ENCODE measurements around the gene DMP1.

Gene DMP1, protein sequence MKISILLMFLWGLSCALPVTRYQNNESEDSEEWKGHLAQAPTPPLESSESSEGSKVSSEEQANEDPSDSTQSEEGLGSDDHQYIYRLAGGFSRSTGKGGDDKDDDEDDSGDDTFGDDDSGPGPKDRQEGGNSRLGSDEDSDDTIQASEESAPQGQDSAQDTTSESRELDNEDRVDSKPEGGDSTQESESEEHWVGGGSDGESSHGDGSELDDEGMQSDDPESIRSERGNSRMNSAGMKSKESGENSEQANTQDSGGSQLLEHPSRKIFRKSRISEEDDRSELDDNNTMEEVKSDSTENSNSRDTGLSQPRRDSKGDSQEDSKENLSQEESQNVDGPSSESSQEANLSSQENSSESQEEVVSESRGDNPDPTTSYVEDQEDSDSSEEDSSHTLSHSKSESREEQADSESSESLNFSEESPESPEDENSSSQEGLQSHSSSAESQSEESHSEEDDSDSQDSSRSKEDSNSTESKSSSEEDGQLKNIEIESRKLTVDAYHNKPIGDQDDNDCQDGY

DNA sequence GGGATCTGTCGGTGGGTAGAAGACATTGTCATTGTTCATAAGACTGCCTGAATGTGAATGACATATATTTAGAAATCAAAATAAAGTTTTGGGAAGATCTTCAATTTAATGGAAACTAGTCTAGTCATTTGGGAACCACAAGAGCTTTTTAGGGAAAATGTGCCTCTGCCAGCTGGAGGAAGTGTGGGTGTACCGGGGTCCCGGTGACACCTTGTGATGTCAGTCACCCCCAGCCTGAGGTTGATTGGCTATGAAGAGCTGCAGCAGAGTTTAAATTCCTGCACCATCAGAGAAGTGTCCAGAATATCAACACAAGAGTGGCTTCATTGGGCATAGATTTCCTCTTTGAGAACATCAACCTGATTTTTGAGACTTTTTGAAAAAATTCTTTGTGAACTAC, at the start of gene DMP1:
DMP1 (plus strand) TSS at position 301 of the 400 bp plus-strand sequence. CDS start 6,213 bp downstream, outside the sequence.
- Histone ChIP-seq H3K9me3 (ENCODE audit: control insufficient read depth in 5 of 5, low read length in 5 of 5) (no peaks in the 10 kb centered on the region), H3K36me3 (ENCODE audit: control insufficient read depth in 5 of 5, insufficient read depth in 5 of 5, low read length in 5 of 5) (no peaks in the 10 kb centered on the region), H3K27ac (ENCODE audit: low read depth, low read length) (no peak within 1 kb of the TSS), H3K9ac (ENCODE audit: low read length in 5 of 5) (no peak within 1 kb of the TSS), H3K27me3 (ENCODE audit: control insufficient read depth in 5 of 5, insufficient read depth in 4 of 5, low read length in 5 of 5) (no peaks in the 10 kb centered on the region), H3K4me1 (ENCODE audit: control insufficient read depth in 5 of 5, insufficient read depth in 5 of 5, low read length in 5 of 5) (no peaks in the 10 kb centered on the region), H3K4me3 (ENCODE audit: low read depth in 1 of 5, low read length in 5 of 5) (no peak within 1 kb of the TSS)

DNA sequence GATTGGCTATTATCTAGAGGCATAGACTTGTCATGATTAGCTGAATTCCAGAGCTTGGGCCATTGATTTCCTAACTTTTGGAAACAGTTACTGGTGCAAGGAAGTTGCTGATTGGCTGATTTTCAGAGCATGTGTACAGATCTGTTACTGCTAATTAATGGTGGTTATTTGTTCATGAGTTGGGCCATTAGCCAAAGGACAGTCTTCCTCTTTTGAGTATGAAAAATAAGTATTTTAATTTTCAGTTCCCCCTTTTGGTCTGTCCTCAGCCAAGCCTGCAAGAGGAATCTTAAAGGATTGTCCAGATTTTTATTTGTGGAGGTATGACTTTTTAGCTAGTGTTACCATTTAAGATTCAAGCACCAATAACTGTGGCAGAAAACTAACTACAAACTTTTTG, 48.7 kb upstream of the DMP1 start:
- no peaks in the 10 kb centered on the region for H3K27me3 ChIP-seq (ENCODE audit: control insufficient read depth in 5 of 5, insufficient read depth in 4 of 5, low read length in 5 of 5)
- no peaks in the 10 kb centered on the region for H3K4me1 ChIP-seq (ENCODE audit: control insufficient read depth in 5 of 5, insufficient read depth in 5 of 5, low read length in 5 of 5)
- no peaks in the 10 kb centered on the region for H3K9me3 ChIP-seq (ENCODE audit: control insufficient read depth in 5 of 5, low read length in 5 of 5)
- no peak overlapping the region for H3K9ac ChIP-seq (ENCODE audit: low read length in 5 of 5)
- H3K27ac ChIP-seq (ENCODE audit: low read depth, low read length) = no peak overlapping the region
- no peak overlapping the region for H3K4me3 ChIP-seq (ENCODE audit: low read depth in 1 of 5, low read length in 5 of 5)
- no peaks in the 10 kb centered on the region for H3K36me3 ChIP-seq (ENCODE audit: control insufficient read depth in 5 of 5, insufficient read depth in 5 of 5, low read length in 5 of 5)

DNA sequence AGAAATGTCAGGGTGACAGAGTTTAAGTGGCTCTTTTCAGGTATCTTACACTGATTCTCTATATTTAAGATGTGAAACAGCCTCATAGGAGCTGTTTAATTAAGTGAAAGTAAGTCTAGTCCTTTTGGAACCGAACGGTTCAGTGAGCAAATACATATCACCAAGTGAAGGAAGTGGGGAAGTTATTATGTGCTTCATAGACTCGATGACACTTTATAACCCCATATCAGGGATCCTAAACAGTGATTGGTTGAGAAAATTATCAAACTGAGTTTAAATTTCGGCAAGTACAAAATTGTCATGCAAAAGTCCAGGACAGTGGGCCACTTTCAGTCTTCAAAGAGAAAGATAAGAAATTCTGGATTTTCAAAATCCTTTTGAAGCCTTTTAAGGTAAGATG, 41.9 kb upstream of the DMP1 start, which contains the start of gene DSPP:
DSPP (plus strand) TSS at position 301 of the 400 bp plus-strand sequence. CDS start 2,380 bp downstream, outside the sequence.
- H3K27me3 ChIP-seq (ENCODE audit: control insufficient read depth in 5 of 5, insufficient read depth in 4 of 5, low read length in 5 of 5) = no peaks in the 10 kb centered on the region

DNA sequence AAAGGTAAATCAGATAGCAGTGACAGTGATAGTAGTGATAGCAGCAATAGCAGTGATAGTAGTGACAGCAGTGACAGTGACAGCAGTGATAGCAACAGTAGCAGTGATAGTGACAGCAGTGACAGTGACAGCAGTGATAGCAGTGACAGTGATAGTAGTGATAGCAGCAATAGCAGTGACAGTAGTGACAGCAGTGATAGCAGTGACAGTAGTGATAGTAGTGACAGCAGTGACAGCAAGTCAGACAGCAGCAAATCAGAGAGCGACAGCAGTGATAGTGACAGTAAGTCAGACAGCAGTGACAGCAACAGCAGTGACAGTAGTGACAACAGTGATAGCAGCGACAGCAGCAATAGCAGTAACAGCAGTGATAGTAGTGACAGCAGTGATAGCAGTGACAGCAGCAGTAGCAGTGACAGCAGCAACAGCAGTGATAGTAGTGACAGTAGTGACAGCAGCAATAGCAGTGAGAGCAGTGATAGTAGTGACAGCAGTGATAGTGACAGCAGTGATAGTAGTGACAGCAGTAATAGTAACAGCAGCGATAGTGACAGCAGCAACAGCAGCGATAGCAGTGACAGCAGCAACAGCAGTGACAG, 35.7 kb upstream of the DMP1 start:
- Histone ChIP-seq H3K27me3 (ENCODE audit: control insufficient read depth in 5 of 5, insufficient read depth in 4 of 5, low read length in 5 of 5) (peaks cover 0 to 15% (median 5%) of the 10 kb centered on the region in 5 donors), H3K36me3 (ENCODE audit: control insufficient read depth in 5 of 5, insufficient read depth in 5 of 5, low read length in 5 of 5) (peaks cover 0 to 2% (median 0%) of the 10 kb centered on the region in 5 donors), H3K9me3 (ENCODE audit: control insufficient read depth in 5 of 5, low read length in 5 of 5) (no peaks in the 10 kb centered on the region), H3K27ac (ENCODE audit: low read depth, low read length) (no peak overlapping the region), H3K4me1 (ENCODE audit: control insufficient read depth in 5 of 5, insufficient read depth in 5 of 5, low read length in 5 of 5) (no peaks in the 10 kb centered on the region), H3K4me3 (ENCODE audit: low read depth in 1 of 5, low read length in 5 of 5) (no peak overlapping the region), H3K9ac (ENCODE audit: low read length in 5 of 5) (no peak overlapping the region)

More for the DNA sequence above, 41.9 kb upstream of the DMP1 start, which contains the start of gene DSPP:
- no peaks in the 10 kb centered on the region for H3K9me3 ChIP-seq (ENCODE audit: control insufficient read depth in 5 of 5, low read length in 5 of 5)
- H3K4me3 ChIP-seq (ENCODE audit: low read depth in 1 of 5, low read length in 5 of 5) = no peak within 1 kb of the TSS
- no peak within 1 kb of the TSS for H3K27ac ChIP-seq (ENCODE audit: low read depth, low read length)
- H3K36me3 ChIP-seq (ENCODE audit: control insufficient read depth in 5 of 5, insufficient read depth in 5 of 5, low read length in 5 of 5) = no peaks in the 10 kb centered on the region
- no peak within 1 kb of the TSS for H3K9ac ChIP-seq (ENCODE audit: low read length in 5 of 5)
- no peaks in the 10 kb centered on the region for H3K4me1 ChIP-seq (ENCODE audit: control insufficient read depth in 5 of 5, insufficient read depth in 5 of 5, low read length in 5 of 5)

DNA sequence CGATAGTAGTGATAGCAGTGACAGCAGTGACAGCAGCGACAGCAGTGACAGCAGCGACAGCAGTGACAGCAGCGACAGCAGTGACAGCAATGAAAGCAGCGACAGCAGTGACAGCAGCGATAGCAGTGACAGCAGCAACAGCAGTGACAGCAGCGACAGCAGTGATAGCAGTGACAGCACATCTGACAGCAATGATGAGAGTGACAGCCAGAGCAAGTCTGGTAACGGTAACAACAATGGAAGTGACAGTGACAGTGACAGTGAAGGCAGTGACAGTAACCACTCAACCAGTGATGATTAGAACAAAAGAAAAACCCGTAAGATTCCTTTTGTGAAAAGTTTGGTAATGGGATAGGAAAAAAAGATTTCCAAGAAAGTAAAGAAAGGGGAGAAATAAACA, 33.8 kb upstream of the DMP1 start:
- Histone ChIP-seq H3K27ac (ENCODE audit: low read depth, low read length) (no peak overlapping the region), H3K36me3 (ENCODE audit: control insufficient read depth in 5 of 5, insufficient read depth in 5 of 5, low read length in 5 of 5) (peaks cover 0 to 2% (median 0%) of the 10 kb centered on the region in 5 donors), H3K4me1 (ENCODE audit: control insufficient read depth in 5 of 5, insufficient read depth in 5 of 5, low read length in 5 of 5) (peaks cover 0 to 6% (median 0%) of the 10 kb centered on the region in 5 donors), H3K27me3 (ENCODE audit: control insufficient read depth in 5 of 5, insufficient read depth in 4 of 5, low read length in 5 of 5) (peaks cover 0 to 15% (median 5%) of the 10 kb centered on the region in 5 donors), H3K9ac (ENCODE audit: low read length in 5 of 5) (no peak overlapping the region), H3K9me3 (ENCODE audit: control insufficient read depth in 5 of 5, low read length in 5 of 5) (no peaks in the 10 kb centered on the region), H3K4me3 (ENCODE audit: low read depth in 1 of 5, low read length in 5 of 5) (no peak overlapping the region)

DNA sequence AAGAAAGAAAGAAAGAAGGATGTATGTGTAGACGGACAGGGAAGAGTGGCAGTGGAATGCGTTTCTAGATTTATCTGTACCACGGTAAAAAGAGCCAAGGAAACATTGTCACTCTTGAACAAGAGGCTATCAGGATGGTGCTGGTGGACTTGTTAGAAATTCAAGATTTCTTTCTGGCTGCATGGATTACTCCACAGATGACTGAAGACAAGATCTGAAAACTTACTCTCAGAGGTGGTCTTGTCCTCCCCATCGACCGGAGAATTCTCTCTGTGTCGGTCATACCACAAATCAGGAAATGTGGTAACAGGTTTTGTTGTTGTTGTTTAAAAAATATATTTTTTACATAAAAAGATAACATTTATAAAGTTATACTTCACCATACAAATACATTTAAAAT, 30.0 kb upstream of the DMP1 start:
- Histone ChIP-seq H3K9me3 (ENCODE audit: control insufficient read depth in 5 of 5, low read length in 5 of 5) (no peaks in the 10 kb centered on the region), H3K36me3 (ENCODE audit: control insufficient read depth in 5 of 5, insufficient read depth in 5 of 5, low read length in 5 of 5) (no peaks in the 10 kb centered on the region), H3K9ac (ENCODE audit: low read length in 5 of 5) (no peak overlapping the region), H3K4me1 (ENCODE audit: control insufficient read depth in 5 of 5, insufficient read depth in 5 of 5, low read length in 5 of 5) (peaks cover 0 to 6% (median 0%) of the 10 kb centered on the region in 5 donors), H3K27me3 (ENCODE audit: control insufficient read depth in 5 of 5, insufficient read depth in 4 of 5, low read length in 5 of 5) (peaks cover 0 to 2% (median 0%) of the 10 kb centered on the region in 5 donors), H3K27ac (ENCODE audit: low read depth, low read length) (no peak overlapping the region), H3K4me3 (ENCODE audit: low read depth in 1 of 5, low read length in 5 of 5) (no peak overlapping the region)

DNA sequence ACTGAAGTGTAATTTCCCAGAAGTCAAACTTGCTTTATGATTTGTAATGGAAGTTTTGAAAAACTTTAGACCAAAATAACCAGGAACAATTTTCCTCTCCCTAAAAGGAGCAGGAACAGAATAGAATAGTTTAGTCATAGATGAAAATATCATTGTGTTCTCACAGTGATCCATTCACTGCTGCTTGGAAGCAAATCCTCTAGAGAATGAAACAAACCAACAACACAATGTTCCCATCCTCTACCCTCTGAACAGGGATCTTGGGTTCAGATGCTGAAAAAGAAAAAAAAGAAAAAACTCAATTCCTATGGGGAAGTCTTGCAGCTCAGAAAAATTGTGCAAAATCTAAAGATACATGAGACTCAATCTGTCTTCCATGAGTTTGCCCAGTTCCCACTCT, 29.6 kb upstream of the DMP1 start:
- no peak overlapping the region for H3K27ac ChIP-seq (ENCODE audit: low read depth, low read length)

DNA sequence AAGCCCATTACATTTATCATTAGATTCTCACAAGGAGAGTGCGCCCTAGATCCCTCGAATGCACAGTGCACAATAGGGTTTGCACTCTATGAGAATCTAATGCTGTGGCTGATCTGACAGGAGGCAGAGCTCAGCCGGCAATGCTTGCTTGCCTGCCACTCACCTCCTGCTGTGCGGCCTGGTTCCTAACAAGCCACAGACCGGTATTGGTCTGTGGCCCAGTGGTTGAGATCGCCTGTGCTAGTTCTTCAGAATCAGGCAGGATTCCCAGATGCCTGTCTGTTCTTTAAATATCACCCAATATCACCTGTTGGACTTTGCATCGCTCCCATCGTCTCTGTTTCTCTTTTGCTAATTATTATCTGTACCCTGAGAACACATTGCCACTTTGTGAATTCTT, 27.8 kb upstream of the DMP1 start:
- Histone ChIP-seq H3K4me3 (ENCODE audit: low read depth in 1 of 5, low read length in 5 of 5) (no peak overlapping the region), H3K27ac (ENCODE audit: low read depth, low read length) (no peak overlapping the region)

More for the DNA sequence above, 29.6 kb upstream of the DMP1 start:
- Histone ChIP-seq H3K27me3 (ENCODE audit: control insufficient read depth in 5 of 5, insufficient read depth in 4 of 5, low read length in 5 of 5) (no peaks in the 10 kb centered on the region), H3K4me3 (ENCODE audit: low read depth in 1 of 5, low read length in 5 of 5) (no peak overlapping the region), H3K9ac (ENCODE audit: low read length in 5 of 5) (no peak overlapping the region), H3K36me3 (ENCODE audit: control insufficient read depth in 5 of 5, insufficient read depth in 5 of 5, low read length in 5 of 5) (no peaks in the 10 kb centered on the region), H3K9me3 (ENCODE audit: control insufficient read depth in 5 of 5, low read length in 5 of 5) (no peaks in the 10 kb centered on the region), H3K4me1 (ENCODE audit: control insufficient read depth in 5 of 5, insufficient read depth in 5 of 5, low read length in 5 of 5) (peaks cover 0 to 6% (median 0%) of the 10 kb centered on the region in 5 donors)

DNA sequence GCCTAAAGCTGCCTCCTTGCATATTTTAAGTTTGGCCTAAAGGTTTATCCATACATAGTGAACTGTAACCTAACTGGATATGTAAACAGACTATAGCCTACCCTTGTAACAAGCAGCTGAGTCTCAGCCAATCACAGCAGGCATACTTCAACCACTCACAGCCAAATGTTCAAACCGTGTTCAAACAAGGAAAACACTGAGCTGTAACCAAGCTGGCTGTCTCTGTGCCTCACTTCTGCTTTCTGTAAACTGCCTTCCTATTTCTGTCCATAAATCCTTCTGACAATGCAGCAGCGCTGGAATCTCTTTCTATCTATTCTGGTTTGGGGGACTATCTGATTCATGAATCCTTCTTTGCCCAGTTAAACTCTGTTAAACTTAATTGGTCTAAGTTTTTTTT, 25.4 kb upstream of the DMP1 start:
- no peak overlapping the region for H3K4me3 ChIP-seq (ENCODE audit: low read depth in 1 of 5, low read length in 5 of 5)
- no peak overlapping the region for H3K9ac ChIP-seq (ENCODE audit: low read length in 5 of 5)
- peaks cover 0 to 2% (median 0%) of the 10 kb centered on the region in 5 donors for H3K9me3 ChIP-seq (ENCODE audit: control insufficient read depth in 5 of 5, low read length in 5 of 5)
- H3K36me3 ChIP-seq (ENCODE audit: control insufficient read depth in 5 of 5, insufficient read depth in 5 of 5, low read length in 5 of 5) = peaks cover 0 to 4% (median 0%) of the 10 kb centered on the region in 5 donors
- no peak overlapping the region for H3K27ac ChIP-seq (ENCODE audit: low read depth, low read length)
- peaks cover 0 to 6% (median 0%) of the 10 kb centered on the region in 5 donors for H3K4me1 ChIP-seq (ENCODE audit: control insufficient read depth in 5 of 5, insufficient read depth in 5 of 5, low read length in 5 of 5)
- H3K27me3 ChIP-seq (ENCODE audit: control insufficient read depth in 5 of 5, insufficient read depth in 4 of 5, low read length in 5 of 5) = no peaks in the 10 kb centered on the region

More for the DNA sequence above, 27.8 kb upstream of the DMP1 start:
- H3K27me3 ChIP-seq (ENCODE audit: control insufficient read depth in 5 of 5, insufficient read depth in 4 of 5, low read length in 5 of 5) = no peaks in the 10 kb centered on the region
- peaks cover 0 to 6% (median 0%) of the 10 kb centered on the region in 5 donors for H3K4me1 ChIP-seq (ENCODE audit: control insufficient read depth in 5 of 5, insufficient read depth in 5 of 5, low read length in 5 of 5)
- peaks cover 0 to 4% (median 0%) of the 10 kb centered on the region in 5 donors for H3K36me3 ChIP-seq (ENCODE audit: control insufficient read depth in 5 of 5, insufficient read depth in 5 of 5, low read length in 5 of 5)
- peaks cover 0 to 2% (median 0%) of the 10 kb centered on the region in 5 donors for H3K9me3 ChIP-seq (ENCODE audit: control insufficient read depth in 5 of 5, low read length in 5 of 5)
- no peak overlapping the region for H3K9ac ChIP-seq (ENCODE audit: low read length in 5 of 5)

DNA sequence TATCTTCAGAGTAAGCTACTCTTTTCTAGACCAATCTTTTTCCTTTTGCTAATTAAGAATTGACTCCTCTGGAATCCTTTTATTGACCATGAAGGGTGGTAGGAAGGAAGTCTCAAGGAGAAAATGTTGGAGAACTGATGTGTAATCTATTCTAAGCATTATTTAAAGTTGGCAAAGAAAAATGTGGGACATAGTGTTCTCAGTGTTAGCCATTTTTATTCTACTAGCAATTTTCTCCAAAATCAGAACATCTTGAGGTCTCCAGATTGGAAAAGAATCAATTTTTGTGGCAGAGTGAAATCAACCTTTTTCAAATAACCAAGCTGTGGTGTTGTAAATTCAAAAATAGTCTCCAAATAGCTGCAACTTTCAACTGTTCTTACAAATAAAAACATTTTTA, 18.4 kb upstream of the DMP1 start:
- Histone ChIP-seq H3K9ac (ENCODE audit: low read length in 5 of 5) (no peak overlapping the region), H3K27me3 (ENCODE audit: control insufficient read depth in 5 of 5, insufficient read depth in 4 of 5, low read length in 5 of 5) (no peaks in the 10 kb centered on the region), H3K9me3 (ENCODE audit: control insufficient read depth in 5 of 5, low read length in 5 of 5) (no peaks in the 10 kb centered on the region), H3K4me3 (ENCODE audit: low read depth in 1 of 5, low read length in 5 of 5) (no peak overlapping the region), H3K36me3 (ENCODE audit: control insufficient read depth in 5 of 5, insufficient read depth in 5 of 5, low read length in 5 of 5) (no peaks in the 10 kb centered on the region), H3K4me1 (ENCODE audit: control insufficient read depth in 5 of 5, insufficient read depth in 5 of 5, low read length in 5 of 5) (peaks cover 2 to 12% (median 8%) of the 10 kb centered on the region in 5 donors), H3K27ac (ENCODE audit: low read depth, low read length) (no peak overlapping the region)

Data from subcutaneous abdominal adipose tissue (tissue), 5 donors.